Endothelial cell of umbilical vein (primary cell): Measurements from ENCODE around the gene TRIM10. TPM values are rescaled to one million over a fixed set of nuclear protein-coding genes. Genes with fewer than 3 reads are reported as not detected.

Experiments used
- BruUV-seq: library from RNA; stranded (reverse); fragments of 400-500 nt; replicated peaks from 2 replicates; lab custom pipeline; 2021; lab: Mats Ljungman, UMichigan
- CTCF ChIA-PET: fragments of 300-600, 350-600 bp; sonication (Branson Sonifier 250); formaldehyde crosslinking; loops from one replicate; lab custom pipeline; 2021; ENCODE audit warnings: antibody characterized with exemption, inconsistent platforms; lab: Charles Lee
- POLR2A ChIA-PET: fragments of 300-600, 350-600 bp; sonication (Branson Sonifier 250); formaldehyde crosslinking; loops from one replicate; lab custom pipeline; 2021; ENCODE audit warnings: antibody characterized with exemption, inconsistent platforms; lab: Charles Lee
- DNase-seq: peaks from one replicate; pipeline ENCODE4 v3.0.0-alpha.2; 2011; ENCODE audit warnings: low read depth, low spot score
- FAIRE-seq: peaks from 2 replicates; lab custom pipeline; 2011; peaks lifted over from hg19 to GRCh38; lab: Jason Lieb, UNC
- H2AFZ ChIP-seq: 2 replicates; pipeline ENCODE4 v1.6.0; 2012; ENCODE audit warnings: low read depth, low read length, control low read depth, inconsistent platforms
- H3K27ac ChIP-seq: 2 replicates; pipeline ENCODE4 v1.5.1; 2011; ENCODE audit warnings: low read depth, mild to moderate bottlenecking, control low read depth, low read length, moderate library complexity; ENCODE audit not compliant: insufficient read depth
- H3K27me3 ChIP-seq, 2 experiments: 2 replicates each; pipeline versions ENCODE4 v1.6.0 to v1.6.1; 2011; ENCODE audit warnings: low read length in 2 of 2, mixed read lengths in 1 of 2; ENCODE audit not compliant: control insufficient read depth in 2 of 2, insufficient read depth in 2 of 2
- H3K36me3 ChIP-seq, 2 experiments: 2 replicates in 1 of 2; 3 replicates in 1 of 2; pipeline ENCODE4 v1.5.1; 2011; ENCODE audit warnings: low read length in 2 of 2, mild to moderate bottlenecking in 1 of 2, moderate library complexity in 1 of 2; ENCODE audit not compliant: control insufficient read depth in 2 of 2, insufficient read depth in 2 of 2; ENCODE audit errors: extremely low read depth in 1 of 2
- H3K4me1 ChIP-seq: 3 replicates; pipeline ENCODE4 v1.5.1; 2011; ENCODE audit warnings: mild to moderate bottlenecking, low read length; ENCODE audit not compliant: control insufficient read depth, insufficient read depth; ENCODE audit errors: extremely low read depth
- H3K4me2 ChIP-seq: 2 replicates; pipeline ENCODE4 v1.6.1; 2011; ENCODE audit warnings: low read length, control low read depth, mixed read lengths; ENCODE audit not compliant: insufficient read depth
- H3K4me3 ChIP-seq, 3 experiments: fragments of 200-600 bp in 1 of 3; sonication (generic), shearing (Covaris generic) in 1 of 3; replicated peaks in 1 of 3; 2 replicates each; pipeline ENCODE4 v1.5.1; 2011 to 2016; ENCODE audit warnings: control low read depth in 3 of 3, low read length in 3 of 3, mild to moderate bottlenecking in 2 of 3, inconsistent platforms in 1 of 3, low read depth in 1 of 3, moderate library complexity in 1 of 3; ENCODE audit not compliant: insufficient read depth in 1 of 3
- H3K79me2 ChIP-seq: 2 replicates; pipeline ENCODE4 v1.6.0; 2012; ENCODE audit warnings: low read length, inconsistent platforms; ENCODE audit not compliant: control insufficient read depth, insufficient read depth
- H3K9ac ChIP-seq: replicated peaks from 2 replicates; pipeline ENCODE3; 2011; ENCODE audit warnings: low read length, control low read depth; ENCODE audit not compliant: insufficient read depth; ENCODE audit errors: extremely low read depth
- H3K9me1 ChIP-seq: replicated peaks from 3 replicates; pipeline ENCODE4 v1.6.0; 2011; ENCODE audit warnings: mild to moderate bottlenecking, low read length; ENCODE audit not compliant: control insufficient read depth, insufficient read depth; ENCODE audit errors: extremely low read depth
- H3K9me3 ChIP-seq: replicated peaks from 2 replicates; pipeline ENCODE4 v1.5.1; 2012; ENCODE audit warnings: low read length, inconsistent platforms; ENCODE audit not compliant: control insufficient read depth, insufficient read depth
- H4K20me1 ChIP-seq: replicated peaks from 2 replicates; pipeline ENCODE3; 2011; ENCODE audit warnings: mild to moderate bottlenecking, low read length; ENCODE audit not compliant: control insufficient read depth, insufficient read depth; ENCODE audit errors: extremely low read depth
- CTCF ChIP-seq, 2 donors: IDR thresholded peaks; 1 replicate in 1 of 2; 2 replicates in 1 of 2; pipeline ENCODE4 v1.5.1; 2011; ENCODE audit warnings: low read length in 2 of 2, mild to moderate bottlenecking in 2 of 2, moderate library complexity in 2 of 2, control low read depth in 1 of 2, inconsistent platforms in 1 of 2, low read depth in 1 of 2; ENCODE audit not compliant: insufficient read depth in 1 of 2; ENCODE audit errors: extremely low read depth in 1 of 2
- EZH2 ChIP-seq: IDR thresholded peaks from 2 replicates; pipeline ENCODE4 v1.6.1; 2012; ENCODE audit warnings: borderline replicate concordance, low read depth, mild to moderate bottlenecking, moderate library complexity, low read length, inconsistent platforms; ENCODE audit not compliant: severe bottlenecking
- GATA2 ChIP-seq: IDR thresholded peaks from 2 replicates; pipeline ENCODE4 v1.7.0; 2011; ENCODE audit warnings: low read depth, mild to moderate bottlenecking, moderate library complexity, mixed read lengths, low read length; ENCODE audit not compliant: insufficient read length, insufficient read depth
- JUN ChIP-seq: IDR thresholded peaks from 2 replicates; pipeline ENCODE4 v1.6.1; 2011; ENCODE audit warnings: borderline replicate concordance, low read depth; ENCODE audit not compliant: insufficient read length, insufficient read depth
- dilution Hi-C: fragments of 300-500 bp; cut with MboI; formaldehyde crosslinking; loops from one replicate; pipeline ENCODE4 v1.15.0; 2019; ENCODE audit warnings: low sequenced_read_pairs; ENCODE audit not compliant: extremely low pct_ligation_motif_present
- intact Hi-C: fragments of 100-400 bp; cut with micrococcal nuclease; formaldehyde crosslinking; loops from one replicate; pipeline ENCODE4 v1.10.0; 2022
- polyA plus RNA-seq, 4 experiments: library from polyadenylated mRNA; depleted of rRNA in 3 of 4; stranded (reverse) in 3 of 4; unstranded in 1 of 4; fragments of >200 nt; gene quantifications; 2 replicates each; pipeline versions ENCODE4 v1.2.1 to v1.2.3, GENCODE V29; 2011 to 2012; ENCODE audit warnings: missing spikeins in 1 of 4
- total RNA-seq: library from RNA; stranded (reverse); gene quantifications from 2 replicates; pipeline ENCODE4 v1.2.3, GENCODE V29; 2021

The TRIM10 gene
- total and polyA plus RNA-seq, 2 donors (not counting 3 experiments of a cell fraction or from before 2014, with no cell fraction given), result not detected

- Histone ChIP-seq H2AFZ (no peak overlapping the region), H3K27me3 (peaks cover 51 to 78% of the 10 kb centered on the region in 2 experiments), H3K4me2 (no peak overlapping the region), H3K4me3 (no peak overlapping the region), H3K79me2 (no peaks in the 10 kb centered on the region), H3K9ac (no peak overlapping the region), H4K20me1 (no peaks in the 10 kb centered on the region), H3K4me1 (no peaks in the 10 kb centered on the region), H3K27ac (no peak overlapping the region), H3K9me3 (no peaks in the 10 kb centered on the region), H3K9me1 (no peaks in the 10 kb centered on the region), H3K36me3 (no peaks in the 10 kb centered on the region)
- POLR2A ChIA-PET, result no interaction called here
- intact Hi-C loops (loop anchor here (10.0 kb wide), 1 partner anchor 145 kb away; no protein-coding TSS in a partner anchor), dilution Hi-C loops (no loop called here)
- FAIRE-seq (no peak), DNase-seq (no peak)
- BruUV-seq, result no TSS peak
- peak; percentile 50 for TF ChIP-seq EZH2
- no peak for TF ChIP-seq JUN
- no peak for TF ChIP-seq GATA2
- CTCF ChIA-PET, result interaction anchor here (0.6 to 12.2 kb wide), 5 partner anchors 26 to 479 kb away, joined by 3 to 311 read pairs (median 5); no protein-coding TSS in a partner anchor
Observed at GRCh38 chr6:30129265-30130178, 31.5 kb downstream of the TRIM10 start.

- no peaks in the 10 kb centered on the region for H3K36me3 ChIP-seq
- no peak overlapping the region for H2AFZ ChIP-seq
- peak; percentile 38 for TF ChIP-seq EZH2
- no peak for TF ChIP-seq CTCF (IDR thresholded peaks at IDR 0.05; ENCODE audit: extremely low read depth in 1 of 2, insufficient read depth in 1 of 2, low read depth in 1 of 2, low read length in 2 of 2)
- H3K4me3 ChIP-seq, result no peak overlapping the region
- intact Hi-C loops (no loop called here), dilution Hi-C loops (no loop called here)
- H3K9me3 ChIP-seq, result no peaks in the 10 kb centered on the region
- POLR2A ChIA-PET, result no interaction called here
- no peaks in the 10 kb centered on the region for H3K9me1 ChIP-seq
- H4K20me1 ChIP-seq, result no peaks in the 10 kb centered on the region
- CTCF ChIA-PET, result interaction anchor here (1.2 to 12.2 kb wide), 3 partner anchors 20 to 279 kb away, joined by 3 to 311 read pairs (median 3); no protein-coding TSS in a partner anchor
- H3K27me3 ChIP-seq, result peaks cover 51 to 66% of the 10 kb centered on the region in 2 experiments
- H3K9ac ChIP-seq, result no peak overlapping the region
- DNase-seq, result no peak
- no peak overlapping the region for H3K4me2 ChIP-seq
- no peak overlapping the region for H3K27ac ChIP-seq
- H3K4me1 ChIP-seq, result no peaks in the 10 kb centered on the region
- FAIRE-seq, result no peak
- H3K79me2 ChIP-seq, result no peaks in the 10 kb centered on the region
- no TSS peak for BruUV-seq
Observed at GRCh38 chr6:30127238-30128093, 33.5 kb downstream of the TRIM10 start.
